Measurements from ENCODE around the gene PLCH1.
"Not testable (repeated sequence)": the region's sequence is repeated elsewhere in the genome, so short reads cannot be mapped to it uniquely, and the experiment has no call there.

The PLCH1 gene

DNA sequence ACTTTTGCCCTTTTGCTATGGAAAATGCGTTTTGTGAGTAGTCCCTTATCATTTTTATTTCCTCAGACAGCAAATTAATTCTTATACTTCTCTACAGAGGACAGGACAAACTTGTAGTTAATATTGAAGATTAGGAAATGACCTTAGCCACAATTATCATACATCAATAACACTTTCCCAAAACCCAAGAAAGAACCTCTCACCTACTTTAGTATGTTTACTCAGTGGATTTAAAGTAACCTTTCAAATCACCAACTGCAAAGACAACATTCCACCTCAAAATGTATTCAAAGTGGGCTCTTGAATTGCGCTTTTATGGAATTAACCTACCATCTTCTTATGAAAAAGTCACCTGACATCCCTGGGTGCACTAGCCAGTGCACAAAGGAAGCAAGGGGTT is 107.3 kb downstream of the PLCH1 start:
- TF ChIP-seq CTCF (conservative IDR thresholded peaks at IDR 0.05; ENCODE audit: low read depth, low read length), result no peak
- H3K4me3 ChIP-seq (ENCODE audit: low read length), result no peak overlapping the region
- DNase-seq (ENCODE audit: low read depth), result no peak

GRCh38 chr3:155635056-155635455 is 109.8 kb downstream of the PLCH1 start:
- TF ChIP-seq CTCF (conservative IDR thresholded peaks at IDR 0.05; ENCODE audit: low read depth, low read length), result no peak
- DNase-seq (ENCODE audit: low read depth), result no peak
- no peak overlapping the region for H3K4me3 ChIP-seq (ENCODE audit: low read length)

DNA sequence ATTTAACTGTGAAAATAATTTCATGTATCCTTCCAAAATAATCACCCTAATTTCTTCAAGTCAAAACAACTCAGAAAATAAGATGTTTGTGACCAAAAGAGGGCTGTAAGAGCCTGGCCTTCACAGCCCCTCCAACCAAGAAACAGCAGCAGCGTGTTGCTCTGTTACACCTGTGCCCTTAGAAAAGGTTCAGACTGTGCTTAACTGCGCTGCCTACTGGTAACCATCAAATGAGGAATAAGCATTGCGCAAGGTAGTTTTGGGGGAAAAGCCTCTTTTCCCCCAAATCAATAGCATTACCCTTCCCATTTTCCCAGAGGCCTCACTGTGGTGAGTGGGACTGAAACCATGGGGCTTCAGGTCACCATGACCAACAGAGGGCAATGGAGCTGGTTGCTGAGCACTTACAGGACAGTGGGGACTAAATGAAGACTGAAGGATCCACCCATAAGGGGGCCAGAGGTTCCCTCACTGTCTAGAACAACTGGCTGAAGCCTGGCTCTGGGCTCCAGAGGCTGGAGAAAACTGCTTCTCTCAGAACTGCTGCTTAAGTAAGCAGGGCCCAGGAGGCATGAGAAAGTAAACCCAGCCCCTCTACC is 110.7 kb downstream of the PLCH1 start:
- no peak for DNase-seq (ENCODE audit: low read depth)
- no peak overlapping the region for H3K4me3 ChIP-seq (ENCODE audit: low read length)
- no peak for TF ChIP-seq CTCF (conservative IDR thresholded peaks at IDR 0.05; ENCODE audit: low read depth, low read length)

- no peak for TF ChIP-seq CTCF (conservative IDR thresholded peaks at IDR 0.05; ENCODE audit: low read depth, low read length)
- no peak overlapping the region for H3K4me3 ChIP-seq (ENCODE audit: low read length)
- DNase-seq (ENCODE audit: low read depth), result no peak
These were observed 113.4 kb downstream of the PLCH1 start for GRCh38 chr3:155631323-155632019.

DNA sequence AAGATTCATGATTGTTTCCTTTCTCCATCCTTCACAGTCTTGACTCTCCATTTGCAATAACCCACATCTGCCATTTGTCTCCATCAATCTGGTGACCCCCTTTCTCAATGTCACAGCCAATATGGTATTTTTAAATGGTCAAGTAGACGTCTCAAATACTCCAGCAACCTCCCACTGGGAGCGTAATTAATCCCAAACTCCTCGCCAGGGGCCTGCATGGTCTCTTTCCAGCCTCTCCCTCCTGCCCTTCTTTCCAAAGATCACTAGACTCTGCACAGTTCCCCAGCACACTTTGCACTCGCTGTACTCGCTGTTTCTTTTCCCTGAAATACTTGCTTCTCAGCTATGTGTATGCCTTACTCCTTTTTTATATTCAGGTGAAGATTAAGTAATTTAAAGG is 115.3 kb downstream of the PLCH1 start:
- no peak overlapping the region for H3K4me3 ChIP-seq (ENCODE audit: low read length)
- no peak for TF ChIP-seq CTCF (conservative IDR thresholded peaks at IDR 0.05; ENCODE audit: low read depth, low read length)
- no peak for DNase-seq (ENCODE audit: low read depth)

DNA sequence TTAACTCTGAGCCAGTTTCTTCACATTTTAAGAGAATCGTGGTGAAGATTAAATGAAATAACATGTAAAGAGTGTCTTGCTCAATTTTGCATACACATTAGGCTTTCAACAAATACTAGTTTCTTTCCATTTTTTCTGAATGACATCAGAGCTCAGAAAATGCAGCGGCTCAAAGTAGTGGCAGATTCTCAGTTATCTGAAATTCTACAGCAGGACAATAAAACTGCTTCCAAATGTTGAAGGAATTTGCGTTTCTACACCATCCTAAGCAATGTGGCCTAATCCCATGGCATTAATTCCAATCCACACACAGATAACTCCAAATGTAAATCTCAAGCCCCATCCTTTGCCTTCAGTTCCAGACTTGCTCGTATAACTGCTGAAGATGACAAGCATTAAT is 115.8 kb downstream of the PLCH1 start:
- no peak for DNase-seq (ENCODE audit: low read depth)
- no peak overlapping the region for H3K4me3 ChIP-seq (ENCODE audit: low read length)
- TF ChIP-seq CTCF (conservative IDR thresholded peaks at IDR 0.05; ENCODE audit: low read depth, low read length), result no peak

- not testable (repeated sequence) for H3K4me3 ChIP-seq (ENCODE audit: low read length); DNase-seq (ENCODE audit: low read depth)
These were observed 122.2 kb downstream of the PLCH1 start for GRCh38 chr3:155622647-155623046.

- not testable (repeated sequence) for H3K4me3 ChIP-seq (ENCODE audit: low read length); DNase-seq (ENCODE audit: low read depth)
These were observed 124.3 kb downstream of the PLCH1 start for GRCh38 chr3:155620552-155620951.
